Activated CD4-positive, alpha-beta memory T cell treated with anti-CD3 and anti-CD28 coated beads, Interleukin-2, amount 10 ng/mL, durations not matched to agents 7 days and 5 days (primary cell): ENCODE measurements around the gene DPP3. TPM values are rescaled to one million over a fixed set of nuclear protein-coding genes. Genes with fewer than 3 reads are reported as not detected.

Source experiments
- CTCF ChIA-PET: fragments of 350-600 bp; sonication (Branson Sonifier 250); formaldehyde crosslinking; loops from one replicate; lab custom pipeline; 2021; ENCODE audit warnings: antibody characterized with exemption, inconsistent platforms; lab: Charles Lee
- POLR2A ChIA-PET: fragments of 350-600 bp; sonication (Branson Sonifier 250); formaldehyde crosslinking; loops from one replicate; lab custom pipeline; 2021; ENCODE audit warnings: antibody characterized with exemption; lab: Charles Lee
- DNase-seq: peaks from one replicate; pipeline ENCODE4 v3.0.0-alpha.2; 2020
- H3K27ac Mint-ChIP-seq: one replicate; pipeline ENCODE4 v1.8.0; 2021; ENCODE audit warnings: mild to moderate bottlenecking, mixed read lengths
- H3K27me3 Mint-ChIP-seq: one replicate; pipeline ENCODE4 v1.8.0; 2021; ENCODE audit warnings: mixed read lengths
- H3K36me3 Mint-ChIP-seq: one replicate; pipeline ENCODE4 v1.8.0; 2021; ENCODE audit warnings: low read depth, mixed read lengths
- H3K4me1 Mint-ChIP-seq: one replicate; pipeline ENCODE4 v1.8.0; 2021; ENCODE audit warnings: mixed read lengths
- H3K4me3 Mint-ChIP-seq: one replicate; pipeline ENCODE4 v1.8.0; 2021; ENCODE audit warnings: mild to moderate bottlenecking, mixed read lengths
- H3K9me3 Mint-ChIP-seq: one replicate; pipeline ENCODE4 v1.8.0; 2021; ENCODE audit warnings: mixed read lengths
- total RNA-seq, 2 experiments: library from RNA; stranded (reverse); gene quantifications; one replicate each; pipeline ENCODE4 v1.2.3, GENCODE V29; 2021

The DPP3 gene
- total RNA-seq, 2 experiments from 2014 or later: 59.3 to 60.6 TPM

DNA sequence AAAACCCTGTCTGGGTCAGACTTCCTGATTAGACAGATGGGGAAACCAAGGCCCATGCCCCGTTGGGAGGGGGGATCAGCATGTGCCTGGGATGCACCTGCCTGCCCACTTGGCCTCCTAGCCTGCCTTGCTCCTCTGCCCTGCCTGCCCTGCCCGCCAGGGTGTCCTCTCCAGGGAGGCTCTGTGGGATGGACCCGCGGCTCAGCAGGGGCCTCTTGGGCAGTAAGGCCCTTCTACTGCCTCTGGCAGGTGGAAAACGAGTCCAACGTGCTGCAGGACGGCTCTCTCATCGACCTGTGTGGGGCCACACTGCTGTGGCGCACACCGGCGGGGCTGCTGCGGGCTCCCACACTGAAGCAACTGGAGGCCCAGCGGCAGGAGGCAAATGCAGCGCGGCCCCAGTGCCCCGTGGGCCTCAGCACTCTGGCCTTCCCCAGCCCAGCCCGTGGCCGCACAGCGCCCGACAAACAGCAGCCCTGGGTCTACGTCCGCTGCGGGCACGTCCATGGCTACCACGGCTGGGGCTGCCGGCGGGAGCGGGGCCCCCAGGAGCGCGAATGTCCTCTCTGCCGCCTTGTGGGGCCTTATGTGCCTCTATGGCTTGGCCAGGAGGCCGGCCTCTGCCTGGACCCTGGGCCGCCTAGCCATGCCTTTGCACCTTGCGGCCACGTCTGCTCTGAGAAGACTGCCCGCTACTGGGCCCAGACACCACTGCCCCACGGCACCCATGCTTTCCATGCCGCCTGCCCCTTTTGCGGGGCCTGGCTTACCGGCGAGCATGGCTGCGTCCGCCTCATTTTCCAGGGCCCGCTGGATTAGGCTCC, 4.7 kb upstream of the DPP3 start:
- H3K27me3 Mint-ChIP-seq: no peaks in the 10 kb centered on the region
- ChIA-PET POLR2A (no interaction called here), CTCF (no interaction called here)
- no peak for DNase-seq
- no peak overlapping the region for H3K27ac Mint-ChIP-seq
- H3K36me3 Mint-ChIP-seq: no peaks in the 10 kb centered on the region
- no peak overlapping the region for H3K4me3 Mint-ChIP-seq
- no peaks in the 10 kb centered on the region for H3K9me3 Mint-ChIP-seq
- peaks cover 11% of the 10 kb centered on the region for H3K4me1 Mint-ChIP-seq

DNA sequence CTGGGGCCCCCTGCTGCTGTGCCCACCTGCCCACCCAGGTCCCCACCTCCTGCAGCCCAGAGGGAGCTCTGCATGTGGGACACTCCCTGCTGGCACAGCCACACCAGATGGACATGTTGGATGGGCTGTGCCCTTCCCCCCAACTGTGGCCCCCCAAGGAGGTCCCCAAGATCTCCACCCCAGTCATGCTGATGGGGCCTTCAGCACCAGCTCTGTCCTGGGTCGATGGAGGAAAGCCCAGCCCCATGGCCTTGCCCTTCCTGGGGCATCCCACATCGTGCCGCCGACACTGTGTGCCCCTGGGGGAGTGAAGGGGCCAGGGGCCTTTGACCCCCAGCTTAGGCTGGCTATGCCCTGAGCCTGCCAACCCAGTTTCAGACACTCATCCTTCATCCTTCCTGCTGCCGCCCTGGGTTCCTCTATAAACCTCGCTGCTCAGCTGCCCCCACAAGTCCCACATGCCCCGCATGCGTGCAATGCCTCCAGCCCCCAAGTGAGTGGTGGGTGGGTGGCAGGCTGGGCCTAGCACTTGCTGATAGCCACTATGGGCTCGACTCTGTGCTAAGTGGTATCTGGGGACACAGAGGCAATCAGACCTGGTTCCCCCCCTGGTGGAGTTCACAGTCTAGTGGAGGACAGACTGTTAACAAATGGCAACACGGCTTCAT, 3.9 kb upstream of the DPP3 start:
- ChIA-PET POLR2A (no interaction called here), CTCF (no interaction called here)
- H3K27ac Mint-ChIP-seq: no peak overlapping the region
- H3K4me1 Mint-ChIP-seq: peaks cover 17% of the 10 kb centered on the region
- H3K4me3 Mint-ChIP-seq: no peak overlapping the region
- H3K9me3 Mint-ChIP-seq: no peaks in the 10 kb centered on the region
- no peaks in the 10 kb centered on the region for H3K27me3 Mint-ChIP-seq
- no peak for DNase-seq
- no peaks in the 10 kb centered on the region for H3K36me3 Mint-ChIP-seq

DNA sequence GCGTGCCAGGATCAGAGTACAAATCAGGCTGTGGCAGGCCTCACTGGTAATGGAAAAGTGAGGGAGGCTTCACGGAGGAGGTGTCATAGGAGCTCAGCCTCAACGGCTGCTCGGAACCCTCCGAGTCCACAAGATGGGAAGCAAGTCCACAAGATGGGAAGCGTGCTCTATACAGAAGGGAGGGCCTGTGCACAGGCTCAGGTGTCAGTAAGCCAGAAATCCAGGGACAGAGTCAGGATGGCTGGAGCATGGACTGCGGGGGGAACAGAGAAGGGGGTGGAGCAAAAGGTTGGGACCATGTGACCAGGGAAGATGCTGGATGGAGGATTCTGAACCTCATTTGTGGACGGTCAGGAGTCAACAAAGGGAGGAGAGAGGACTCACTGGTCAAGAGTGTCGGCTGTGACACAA, 3.4 kb upstream of the DPP3 start:
- CTCF ChIA-PET: interaction anchor here (0.6 kb wide), 1 partner anchor 31 kb away, joined by 3 read pairs; no protein-coding TSS in a partner anchor
- H3K9me3 Mint-ChIP-seq: no peaks in the 10 kb centered on the region
- POLR2A ChIA-PET: no interaction called here
- no peaks in the 10 kb centered on the region for H3K27me3 Mint-ChIP-seq
- H3K4me1 Mint-ChIP-seq: peaks cover 19% of the 10 kb centered on the region
- no peaks in the 10 kb centered on the region for H3K36me3 Mint-ChIP-seq
- no peak overlapping the region for H3K27ac Mint-ChIP-seq
- H3K4me3 Mint-ChIP-seq: no peak overlapping the region
- DNase-seq: no peak

DNA sequence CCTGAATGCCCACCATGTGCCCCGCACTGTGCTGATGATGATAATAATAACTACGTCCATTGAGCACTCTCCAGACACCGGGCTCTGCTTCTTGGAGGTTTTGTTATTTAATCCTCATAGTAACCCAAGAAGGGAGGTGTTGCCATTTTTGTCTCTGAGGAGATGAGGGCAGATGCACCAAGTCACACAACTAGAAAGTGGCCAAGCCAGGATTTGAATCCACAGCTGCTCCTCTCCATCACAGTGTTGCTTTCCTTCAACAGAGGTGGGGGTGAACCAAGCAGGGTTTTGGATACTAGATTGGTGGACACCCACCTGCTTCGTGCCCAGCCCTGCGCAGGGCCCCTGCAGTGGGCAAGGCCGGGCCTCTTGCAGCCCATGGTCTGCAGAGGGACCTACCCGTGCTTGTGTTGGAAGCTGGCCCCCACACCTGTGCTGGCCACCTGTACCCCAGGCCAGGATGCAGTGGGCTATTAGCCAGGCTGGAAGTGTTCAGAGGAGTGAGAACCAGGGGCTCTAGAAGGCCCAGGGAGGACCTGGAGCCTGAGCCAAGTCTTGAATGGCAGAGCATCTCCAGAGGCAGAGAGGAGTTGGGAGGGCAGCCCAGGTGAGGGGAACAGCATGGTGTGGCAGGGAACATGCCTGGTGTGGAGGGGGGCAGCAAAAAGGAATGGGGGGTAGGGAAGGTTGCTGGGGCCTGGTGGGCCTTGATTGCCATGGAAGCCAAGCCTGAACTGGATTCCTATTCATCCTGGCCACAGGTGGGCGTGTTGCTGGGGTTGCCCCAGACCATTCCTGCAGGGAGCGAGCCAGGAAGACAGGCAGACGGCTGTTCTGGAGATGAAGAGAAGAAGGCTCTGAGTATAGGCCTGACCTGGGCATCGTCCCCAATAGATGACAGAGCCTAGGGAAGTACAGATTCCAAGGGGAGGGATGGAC, 2.7 kb upstream of the DPP3 start:
- DNase-seq: no peak
- H3K27ac Mint-ChIP-seq: no peak overlapping the region
- no peaks in the 10 kb centered on the region for H3K27me3 Mint-ChIP-seq
- ChIA-PET CTCF (interaction anchor here (0.6 to 3.7 kb wide), 3 partner anchors 9 to 201 kb away, joined by 3 to 37 read pairs (median 3); partner anchors contain the start of genes PELI3 and RBM4B), POLR2A (no interaction called here)
- H3K9me3 Mint-ChIP-seq: no peaks in the 10 kb centered on the region
- no peaks in the 10 kb centered on the region for H3K36me3 Mint-ChIP-seq
- H3K4me3 Mint-ChIP-seq: peak overlapping the region; percentile 24
- H3K4me1 Mint-ChIP-seq: peaks cover 23% of the 10 kb centered on the region

DNA sequence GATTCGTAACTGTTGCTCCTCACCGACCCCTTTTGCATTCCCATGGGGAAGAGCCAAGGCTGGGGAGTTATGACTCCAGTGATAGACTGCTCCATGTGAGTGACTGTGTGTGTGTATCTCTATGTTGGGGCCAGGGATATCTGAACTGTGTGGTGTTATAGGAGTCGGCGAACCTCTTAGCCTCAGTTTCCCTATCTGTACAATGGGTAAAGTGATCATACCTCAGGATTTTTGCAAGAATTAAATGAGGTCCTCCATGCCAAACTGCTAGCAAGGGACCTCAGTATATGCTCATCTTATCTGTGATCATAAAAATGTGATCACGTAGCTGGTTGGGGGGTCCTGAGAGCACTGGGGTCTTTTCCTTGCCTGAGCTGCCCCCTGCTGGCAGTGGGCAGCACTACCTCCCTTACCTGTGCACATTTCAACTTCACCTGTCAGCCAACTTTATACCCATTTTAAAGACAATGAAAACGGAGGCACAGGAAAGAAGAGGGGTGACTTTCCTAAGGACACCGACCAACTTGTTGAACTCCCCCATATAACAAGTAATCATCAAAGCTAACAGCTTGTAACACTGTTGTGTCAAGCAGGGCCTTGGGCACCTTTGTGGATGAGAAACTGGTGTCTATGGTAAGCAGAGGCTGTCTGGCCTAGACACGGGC, 1.4 kb upstream of the DPP3 start:
- H3K27ac Mint-ChIP-seq: peak overlapping the region; percentile 86
- ChIA-PET POLR2A (interaction anchor here (0.5 to 2.4 kb wide), 5 partner anchors 9 to 160 kb away, joined by 3 to 28 read pairs (median 15); partner anchors contain the start of genes MRPL11, PELI3 and RBM4), CTCF (interaction anchor here (0.6 to 3.7 kb wide), 7 partner anchors 10 to 61 kb away, joined by 3 to 37 read pairs (median 4); partner anchors contain the start of genes BBS1, MRPL11 and PELI3)
- no peaks in the 10 kb centered on the region for H3K9me3 Mint-ChIP-seq
- peak overlapping the region; percentile 78 for H3K4me3 Mint-ChIP-seq
- H3K27me3 Mint-ChIP-seq: no peaks in the 10 kb centered on the region
- peak; percentile 28 for DNase-seq
- no peaks in the 10 kb centered on the region for H3K36me3 Mint-ChIP-seq
- peaks cover 25% of the 10 kb centered on the region for H3K4me1 Mint-ChIP-seq

DNA sequence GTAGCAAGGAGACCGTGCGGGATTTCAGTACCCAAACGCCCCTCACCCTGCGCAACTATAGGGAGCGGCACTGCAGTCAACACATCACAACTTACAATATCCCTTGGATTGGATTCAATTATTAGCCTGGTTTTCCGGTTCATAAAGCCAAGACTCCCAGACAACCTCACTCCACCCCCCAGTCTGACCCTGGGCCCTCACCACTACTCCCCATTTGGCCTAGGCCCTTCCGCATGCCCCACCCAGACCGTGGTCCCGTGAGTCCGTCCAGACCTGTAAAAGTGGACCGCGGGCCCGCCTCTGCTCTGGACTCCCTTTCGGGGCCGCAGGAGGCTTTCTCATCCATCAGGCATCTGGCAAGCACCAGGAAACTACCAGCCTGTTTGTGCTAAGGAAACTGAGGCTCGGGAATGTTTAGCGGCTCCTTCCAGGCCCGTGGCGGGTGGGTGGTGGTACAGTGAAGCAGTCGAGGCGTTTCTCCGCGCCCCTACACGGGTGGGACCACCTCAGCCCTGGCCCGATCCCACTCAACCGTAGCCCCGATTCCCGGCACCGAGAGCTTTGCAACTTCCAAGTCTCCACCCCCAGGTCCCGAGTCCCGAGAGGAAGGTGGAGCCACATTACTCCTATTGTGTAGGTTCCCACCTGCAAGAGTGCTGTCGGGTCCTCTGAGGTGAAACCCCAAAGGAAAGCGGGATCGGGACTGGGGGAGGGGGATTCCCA, 679 bp upstream of the DPP3 start:
- H3K36me3 Mint-ChIP-seq: peaks cover under 1% of the 10 kb centered on the region
- no peak for DNase-seq
- H3K27ac Mint-ChIP-seq: peak overlapping the region; percentile 86
- ChIA-PET CTCF (interaction anchor here (0.8 to 3.7 kb wide), 16 partner anchors 10 to 199 kb away, joined by 3 to 37 read pairs (median 5); partner anchors contain the start of genes BBS1, CCDC87, MRPL11 and NPAS4), POLR2A (interaction anchor here (0.6 to 2.4 kb wide), 25 partner anchors 10 to 364 kb away, joined by 3 to 28 read pairs (median 4); partner anchors contain the start of genes ACTN3, MRPL11, NPAS4 and PELI3)
- H3K4me1 Mint-ChIP-seq: peaks cover 25% of the 10 kb centered on the region
- no peaks in the 10 kb centered on the region for H3K27me3 Mint-ChIP-seq
- H3K9me3 Mint-ChIP-seq: no peaks in the 10 kb centered on the region
- H3K4me3 Mint-ChIP-seq: peak overlapping the region; percentile 78

GRCh38 chr11:66484806-66485380, 4.7 kb downstream of the DPP3 start:
- H3K27me3 Mint-ChIP-seq: no peaks in the 10 kb centered on the region
- ChIA-PET POLR2A (interaction anchor here (1.1 kb wide), 1 partner anchor 19 kb away, joined by 3 read pairs; the partner anchor contains the start of gene PELI3), CTCF (no interaction called here)
- peaks cover 16% of the 10 kb centered on the region for H3K4me1 Mint-ChIP-seq
- no peak overlapping the region for H3K27ac Mint-ChIP-seq
- H3K4me3 Mint-ChIP-seq: no peak overlapping the region
- no peak for DNase-seq
- H3K9me3 Mint-ChIP-seq: no peaks in the 10 kb centered on the region
- H3K36me3 Mint-ChIP-seq: peaks cover 18% of the 10 kb centered on the region

DNA sequence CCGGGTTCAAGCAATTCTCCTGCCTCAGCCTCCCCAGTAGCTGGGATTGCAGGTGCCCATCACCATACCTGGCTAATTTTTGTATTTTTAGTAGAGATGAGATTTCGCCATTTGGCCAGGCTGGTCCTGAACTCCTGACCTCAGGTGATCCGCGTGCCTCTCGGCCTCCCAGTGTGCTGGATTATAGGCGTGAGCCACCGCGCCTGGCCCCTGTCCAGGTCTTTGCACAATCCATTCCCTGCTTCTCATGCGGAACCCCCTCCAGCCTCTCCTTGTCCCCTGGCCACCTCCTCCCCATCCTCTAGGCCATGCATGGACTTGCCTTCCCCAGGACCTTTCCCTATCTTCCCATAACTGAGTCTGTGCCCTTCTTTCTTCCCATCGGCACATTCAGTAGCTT, 8.7 kb downstream of the DPP3 start:
- Mint-ChIP-seq H3K4me1 (peaks cover 2% of the 10 kb centered on the region), H3K4me3 (no peak overlapping the region), H3K27me3 (no peaks in the 10 kb centered on the region), H3K36me3 (peaks cover 30% of the 10 kb centered on the region), H3K27ac (no peak overlapping the region), H3K9me3 (no peaks in the 10 kb centered on the region)
- ChIA-PET CTCF (interaction anchor here (1.4 kb wide), 1 partner anchor 10 kb away, joined by 5 read pairs; no protein-coding TSS in a partner anchor), POLR2A (no interaction called here)
- DNase-seq: no peak

DNA sequence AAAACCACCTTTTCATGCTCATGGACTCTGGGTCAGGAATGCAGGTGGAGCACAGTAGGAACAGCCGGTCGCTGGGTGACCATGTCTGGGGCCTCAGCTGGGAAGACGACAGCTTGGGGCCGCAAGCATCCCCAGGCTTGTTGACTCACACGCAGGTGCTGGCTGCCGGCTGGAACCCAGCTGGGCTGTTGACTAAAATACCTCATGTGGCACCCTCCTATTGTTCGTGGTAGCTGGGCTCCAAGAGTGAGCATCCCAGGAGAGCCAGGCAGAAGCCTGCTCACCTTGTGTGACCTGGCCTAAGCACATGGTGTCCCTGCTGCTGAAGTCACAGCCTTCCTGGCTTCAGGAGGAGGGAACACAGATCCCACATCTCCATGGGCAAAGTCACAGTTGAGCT, 9.4 kb downstream of the DPP3 start:
- no peaks in the 10 kb centered on the region for H3K27me3 Mint-ChIP-seq
- peaks cover 29% of the 10 kb centered on the region for H3K36me3 Mint-ChIP-seq
- no peak for DNase-seq
- H3K4me3 Mint-ChIP-seq: no peak overlapping the region
- H3K4me1 Mint-ChIP-seq: peaks cover 2% of the 10 kb centered on the region
- POLR2A ChIA-PET: no interaction called here
- H3K9me3 Mint-ChIP-seq: no peaks in the 10 kb centered on the region
- CTCF ChIA-PET: interaction anchor here (0.6 to 2.7 kb wide), 4 partner anchors 9 to 164 kb away, joined by 3 to 10 read pairs (median 4); partner anchors contain the start of gene DPP3
- H3K27ac Mint-ChIP-seq: no peak overlapping the region

DNA sequence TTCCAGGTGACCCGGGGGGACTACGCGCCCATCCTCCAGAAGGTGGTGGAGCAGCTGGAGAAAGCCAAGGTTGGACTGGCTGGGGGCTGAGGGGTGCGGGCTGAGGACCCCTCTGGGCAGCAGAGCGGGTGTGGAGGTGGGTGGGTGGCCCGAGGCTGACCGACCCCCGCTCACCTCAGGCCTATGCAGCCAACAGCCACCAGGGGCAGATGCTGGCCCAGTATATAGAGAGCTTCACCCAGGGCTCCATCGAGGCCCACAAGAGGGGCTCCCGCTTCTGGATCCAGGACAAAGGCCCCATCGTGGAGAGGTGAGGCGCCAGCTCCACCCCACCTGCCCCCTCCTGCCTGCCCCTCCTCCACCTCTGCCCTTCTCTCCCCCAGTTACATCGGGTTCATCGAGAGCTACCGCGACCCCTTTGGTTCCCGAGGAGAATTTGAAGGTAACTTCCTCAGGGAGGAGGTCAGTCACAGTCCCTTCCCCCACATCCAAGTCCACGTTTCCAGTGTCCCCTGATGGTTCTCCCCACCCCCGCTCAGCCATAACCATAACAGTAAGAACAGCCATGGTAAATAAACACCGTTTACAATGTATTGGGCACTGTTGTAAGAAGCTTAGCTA, 11.2 kb downstream of the DPP3 start:
- no peaks in the 10 kb centered on the region for H3K4me1 Mint-ChIP-seq
- CTCF ChIA-PET: interaction anchor here (0.6 to 2.7 kb wide), 7 partner anchors 11 to 403 kb away, joined by 3 to 10 read pairs (median 3); partner anchors contain the start of genes DPP3 and MRPL11
- no peak overlapping the region for H3K27ac Mint-ChIP-seq
- H3K36me3 Mint-ChIP-seq: peaks cover 27% of the 10 kb centered on the region
- H3K9me3 Mint-ChIP-seq: no peaks in the 10 kb centered on the region
- no peaks in the 10 kb centered on the region for H3K27me3 Mint-ChIP-seq
- no peak for DNase-seq
- no peak overlapping the region for H3K4me3 Mint-ChIP-seq
- POLR2A ChIA-PET: interaction anchor here (1.0 to 1.7 kb wide), 2 partner anchors 11 to 36 kb away, joined by 4 read pairs; partner anchors contain the start of gene DPP3
